K562 (cell line): Measurements from ENCODE around the gene TCF12. TPM values are rescaled to one million over a fixed set of nuclear protein-coding genes. Genes with fewer than 3 reads are reported as not detected.

Experiments
- ASH1L ChIP-seq: fragments of 450-650 bp; IDR thresholded peaks from 2 replicates; pipeline ENCODE4 v1.6.1; 2018; ENCODE audit warnings: borderline replicate concordance, mild to moderate bottlenecking, low read depth; ENCODE audit not compliant: partially characterized antibody
- BHLHE40 ChIP-seq: IDR thresholded peaks from 2 replicates; pipeline ENCODE4 v1.6.1; 2011; ENCODE audit warnings: low read length, improper control_type of control experiment
- CBX2 ChIP-seq: fragments of 200-600 bp; sonication (generic); IDR thresholded peaks from one replicate; pipeline ENCODE4 v1.6.1; 2012; ENCODE audit warnings: mild to moderate bottlenecking, low read length, inconsistent platforms; ENCODE audit not compliant: insufficient read depth, poor library complexity, severe bottlenecking
- CTBP1 ChIP-seq: fragments of 450-650 bp; IDR thresholded peaks from 2 replicates; pipeline ENCODE4 v1.6.1; 2016; ENCODE audit warnings: borderline replicate concordance
- EP400 ChIP-seq: fragments of 450-650 bp; IDR thresholded peaks from 2 replicates; pipeline ENCODE4 v1.6.1; 2017; ENCODE audit warnings: antibody characterized with exemption, mild to moderate bottlenecking, moderate library complexity
- FOXA1 ChIP-seq: fragments of 450-650 bp; IDR thresholded peaks from 2 replicates; pipeline ENCODE4 v1.6.1; 2016; ENCODE audit warnings: mild to moderate bottlenecking, borderline replicate concordance
- HNRNPK ChIP-seq: fragments of 200-400 bp; formaldehyde crosslinking; IDR thresholded peaks from one replicate; pipeline ENCODE4 v1.6.1; 2018; ENCODE audit warnings: mild to moderate bottlenecking, low read depth, low read length; ENCODE audit not compliant: poor library complexity, severe bottlenecking
- LCOR ChIP-seq: sonication (generic); formaldehyde crosslinking; IDR thresholded peaks from 2 replicates; pipeline ENCODE4 v1.8.0; 2022; ENCODE audit warnings: mild to moderate bottlenecking, missing genetic modification reagents
- MAZ ChIP-seq, 2 experiments: fragments of 450-650 bp in 1 of 2; sonication (generic) in 1 of 2; formaldehyde crosslinking; IDR thresholded peaks in 1 of 2; conservative IDR thresholded peaks in 1 of 2; 2 replicates each; pipeline versions ENCODE4 v1.4.0 to v1.5.0; 2020; ENCODE audit warnings: mild to moderate bottlenecking in 1 of 2, missing genetic modification reagents in 1 of 2
- MTF1 ChIP-seq: fragments of 250-450 bp; sonication (Bioruptor Pico); IDR thresholded peaks from 2 replicates; pipeline ENCODE4 v1.9.0; 2021; ENCODE audit warnings: moderate library complexity, mild to moderate bottlenecking, inconsistent platforms, borderline replicate concordance
- RBM39 ChIP-seq: fragments of 200-400 bp; formaldehyde crosslinking; optimal IDR thresholded peaks from 2 replicates; pipeline ENCODE3; 2018; ENCODE audit warnings: low read depth, low read length
- SAFB ChIP-seq: fragments of 200-400 bp; formaldehyde crosslinking; IDR thresholded peaks from 2 replicates; pipeline ENCODE4 v1.6.1; 2017; ENCODE audit warnings: low read depth, low read length, borderline replicate concordance
- STAG1 ChIP-seq: sonication (generic); formaldehyde crosslinking; IDR thresholded peaks from 2 replicates; pipeline ENCODE4 v1.5.0; 2020; ENCODE audit warnings: missing genetic modification reagents, borderline replicate concordance
- THRAP3 ChIP-seq: fragments of 450-650 bp; IDR thresholded peaks from 2 replicates; pipeline ENCODE4 v1.6.1; 2016; ENCODE audit warnings: mild to moderate bottlenecking, inconsistent platforms, borderline replicate concordance
- ZC3H4 ChIP-seq: sonication (generic); formaldehyde crosslinking; IDR thresholded peaks from 2 replicates; pipeline ENCODE4 v1.9.0; 2021; ENCODE audit warnings: missing genetic modification reagents, borderline replicate concordance
- ZFX ChIP-seq: sonication (generic); formaldehyde crosslinking; IDR thresholded peaks from 2 replicates; pipeline ENCODE4 v1.8.0; 2022; ENCODE audit warnings: mild to moderate bottlenecking, missing genetic modification reagents, moderate library complexity
- ZKSCAN3 ChIP-seq: fragments of 250-450 bp; sonication (Bioruptor Pico); IDR thresholded peaks from 2 replicates; pipeline ENCODE4 v1.4.0; 2020
- ZNF347 ChIP-seq: fragments of 450-650 bp; formaldehyde crosslinking; IDR thresholded peaks from 2 replicates; pipeline ENCODE4 v1.4.0; 2020; ENCODE audit warnings: low read depth, mild to moderate bottlenecking, moderate library complexity
- polyA plus RNA-seq, 8 experiments: library from polyadenylated mRNA; depleted of rRNA in 4 of 8; stranded (reverse) in 5 of 8; unstranded in 3 of 8; fragments of >200 nt; fragmentation: Nextera tagmentation in 2 of 8; fragmentation: Illumina TruSeq in 1 of 8; extraction: Ambion mirVana in 2 of 8; extraction: Trizol in 1 of 8; gene quantifications; 2 replicates each; pipeline versions ENCODE4 v1.2.1 to v1.2.3, GENCODE V29; 2011 to 2014; ENCODE audit warnings: inconsistent platforms in 1 of 8, missing spikeins in 1 of 8
- total RNA-seq, 7 experiments: library from RNA; depleted of rRNA in 6 of 7; stranded (reverse); fragments of >200 nt in 6 of 7; fragmentation: Illumina TruSeq in 2 of 7; extraction: Trizol in 2 of 7; gene quantifications; 2 replicates each; pipeline versions ENCODE4 v1.2.1 to v1.2.3, GENCODE V29; 2011 to 2021; ENCODE audit warnings: low replicate concordance in 1 of 7
- TF ChIP-seq, protein P1 (sequence below): fragments of 250-450 bp; sonication (Bioruptor Pico); IDR thresholded peaks from 2 replicates; pipeline ENCODE4 v1.5.0; 2022; ENCODE audit warnings: mild to moderate bottlenecking
- TF ChIP-seq, protein P2 (sequence below): fragments of 450-650 bp; IDR thresholded peaks from one replicate; pipeline ENCODE4 v1.6.1; 2018; ENCODE audit warnings: mild to moderate bottlenecking, moderate library complexity; ENCODE audit not compliant: partially characterized antibody
- TF ChIP-seq, protein P3 (sequence below), 2 experiments: fragments of 450-650 bp in 1 of 2; sonication (generic) in 1 of 2; formaldehyde crosslinking; conservative IDR thresholded peaks; 2 replicates each; pipeline versions ENCODE4 v1.4.0 to v1.8.1; 2020 to 2022; ENCODE audit warnings: mild to moderate bottlenecking in 1 of 2, missing genetic modification reagents in 1 of 2

Gene TCF12
- total and polyA plus RNA-seq, 9 of the 15 experiments (the other 6 are each of a cell fraction or from before 2014, with no cell fraction given), result 10.5 to 132 (median 52.9) TPM

DNA sequence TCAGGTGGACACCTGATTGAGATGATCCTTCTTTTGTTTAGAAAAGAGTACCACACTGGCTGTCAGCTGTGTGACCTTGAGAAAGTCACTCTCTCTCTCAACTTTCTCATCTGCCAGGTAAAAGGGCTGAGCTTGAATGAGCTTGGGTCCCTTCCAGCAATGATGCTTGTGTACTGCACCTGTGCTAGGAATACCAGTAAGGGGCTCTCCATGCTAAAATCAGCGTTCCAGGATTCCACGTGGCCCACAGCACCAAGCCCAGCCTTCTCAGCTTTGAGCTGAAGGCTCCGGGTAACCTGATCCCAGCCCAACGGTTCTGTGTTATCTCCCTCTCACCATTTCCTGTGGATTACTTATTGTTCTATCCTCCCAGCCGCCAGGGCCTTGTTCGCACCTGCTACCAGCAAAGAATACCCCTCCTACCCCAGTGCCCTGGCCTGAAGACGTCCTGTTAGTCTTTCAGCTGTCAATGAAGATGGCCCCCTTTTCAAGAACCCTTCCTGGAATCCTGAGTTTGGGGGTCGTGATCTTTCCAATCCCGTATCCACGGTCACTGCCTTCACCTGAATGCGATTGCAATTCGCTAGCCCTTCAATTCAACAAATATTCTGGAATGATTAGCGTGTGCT, 403.6 kb downstream of the TCF12 start (continued):
- peak; percentile 64 for TF ChIP-seq ZFX (CRISPR knock-in tag)
- TF ChIP-seq ZC3H4 (CRISPR knock-in tag), result no peak
- 0 out of 2 replicates have a peak, but pooled peaks have one; percentile 12 for TF ChIP-seq LCOR
- TF ChIP-seq MTF1, result no peak
- no peak for TF ChIP-seq CBX2
- TF ChIP-seq EP400, result peak; percentile 88
- TF ChIP-seq, protein P1, sequence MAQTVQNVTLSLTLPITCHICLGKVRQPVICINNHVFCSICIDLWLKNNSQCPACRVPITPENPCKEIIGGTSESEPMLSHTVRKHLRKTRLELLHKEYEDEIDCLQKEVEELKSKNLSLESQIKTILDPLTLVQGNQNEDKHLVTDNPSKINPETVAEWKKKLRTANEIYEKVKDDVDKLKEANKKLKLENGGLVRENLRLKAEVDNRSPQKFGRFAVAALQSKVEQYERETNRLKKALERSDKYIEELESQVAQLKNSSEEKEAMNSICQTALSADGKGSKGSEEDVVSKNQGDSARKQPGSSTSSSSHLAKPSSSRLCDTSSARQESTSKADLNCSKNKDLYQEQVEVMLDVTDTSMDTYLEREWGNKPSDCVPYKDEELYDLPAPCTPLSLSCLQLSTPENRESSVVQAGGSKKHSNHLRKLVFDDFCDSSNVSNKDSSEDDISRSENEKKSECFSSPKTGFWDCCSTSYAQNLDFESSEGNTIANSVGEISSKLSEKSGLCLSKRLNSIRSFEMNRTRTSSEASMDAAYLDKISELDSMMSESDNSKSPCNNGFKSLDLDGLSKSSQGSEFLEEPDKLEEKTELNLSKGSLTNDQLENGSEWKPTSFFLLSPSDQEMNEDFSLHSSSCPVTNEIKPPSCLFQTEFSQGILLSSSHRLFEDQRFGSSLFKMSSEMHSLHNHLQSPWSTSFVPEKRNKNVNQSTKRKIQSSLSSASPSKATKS (CRISPR knock-in tag), result no peak
- no peak for TF ChIP-seq ASH1L
- no peak for TF ChIP-seq STAG1
- TF ChIP-seq THRAP3, result no peak
- peak in 1 of 2 experiments; percentile 26; a peak in 1 of 4 replicates for TF ChIP-seq MAZ (CRISPR knock-in tag; conservative IDR thresholded peaks at IDR 0.05 in 1 of 2, IDR thresholded peaks at IDR 0.05 in 1 of 2)
- TF ChIP-seq ZKSCAN3 (CRISPR knock-in tag), result no peak
- peak; percentile 31; the same call in 1 of the 2 replicates for TF ChIP-seq BHLHE40
- TF ChIP-seq SAFB, result no peak
- TF ChIP-seq RBM39, result no peak
- no peak for TF ChIP-seq ZNF347 (CRISPR knock-in tag)
- TF ChIP-seq CTBP1, result peak; percentile 84
- no peak for TF ChIP-seq FOXA1
- TF ChIP-seq, protein P2, sequence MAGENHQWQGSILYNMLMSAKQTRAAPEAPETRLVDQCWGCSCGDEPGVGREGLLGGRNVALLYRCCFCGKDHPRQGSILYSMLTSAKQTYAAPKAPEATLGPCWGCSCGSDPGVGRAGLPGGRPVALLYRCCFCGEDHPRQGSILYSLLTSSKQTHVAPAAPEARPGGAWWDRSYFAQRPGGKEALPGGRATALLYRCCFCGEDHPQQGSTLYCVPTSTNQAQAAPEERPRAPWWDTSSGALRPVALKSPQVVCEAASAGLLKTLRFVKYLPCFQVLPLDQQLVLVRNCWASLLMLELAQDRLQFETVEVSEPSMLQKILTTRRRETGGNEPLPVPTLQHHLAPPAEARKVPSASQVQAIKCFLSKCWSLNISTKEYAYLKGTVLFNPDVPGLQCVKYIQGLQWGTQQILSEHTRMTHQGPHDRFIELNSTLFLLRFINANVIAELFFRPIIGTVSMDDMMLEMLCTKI, result no peak
- TF ChIP-seq, protein P3, sequence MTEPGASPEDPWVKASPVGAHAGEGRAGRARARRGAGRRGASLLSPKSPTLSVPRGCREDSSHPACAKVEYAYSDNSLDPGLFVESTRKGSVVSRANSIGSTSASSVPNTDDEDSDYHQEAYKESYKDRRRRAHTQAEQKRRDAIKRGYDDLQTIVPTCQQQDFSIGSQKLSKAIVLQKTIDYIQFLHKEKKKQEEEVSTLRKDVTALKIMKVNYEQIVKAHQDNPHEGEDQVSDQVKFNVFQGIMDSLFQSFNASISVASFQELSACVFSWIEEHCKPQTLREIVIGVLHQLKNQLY (CRISPR knock-in tag; conservative IDR thresholded peaks at IDR 0.05), result no peak
- no peak for TF ChIP-seq HNRNPK
